Pancreas (tissue), 10 donors: ENCODE measurements around the gene DUS1L. TPM values are rescaled to one million over a fixed set of nuclear protein-coding genes. Genes with fewer than 3 reads are reported as not detected.
A peak's percentile ranks its signal among the peaks of the same experiment; 100 is the strongest.

Experiments
- ATAC-seq, 4 donors: fragments of 200-7000 bp; cut with Tn5 transposase; one replicate each; pipeline versions ENCODE4 v1.8.0 to v1.9.1; 2020; ENCODE audit warnings: mild to moderate bottlenecking in 4 of 4, moderate library complexity in 4 of 4
- DNase-seq, 6 donors: peaks; one replicate each; pipeline ENCODE4 v3.0.0-alpha.2; 2020
- FAIRE-seq: peaks from 2 replicates; lab custom pipeline; 2012; peaks lifted over from hg19 to GRCh38; lab: Jason Lieb, UNC
- H3K27ac ChIP-seq, 4 donors: fragments of 200-600 bp; sonication (generic); 1 replicate in 3 of 4; 2 replicates in 1 of 4; pipeline versions ENCODE4 v1.5.0 to v1.8.0; 2020
- H3K27me3 ChIP-seq, 4 donors: fragments of 200-600 bp; one replicate each; pipeline ENCODE4 v1.8.0; 2021
- H3K36me3 ChIP-seq, 3 donors: fragments of 200-600 bp; sonication (generic) in 1 of 3; one replicate each; pipeline versions ENCODE4 v1.5.0 to v1.8.0; 2020 to 2021
- H3K4me1 ChIP-seq, 3 donors: fragments of 200-600 bp; one replicate each; pipeline ENCODE4 v1.8.0; 2021
- H3K4me3 ChIP-seq, 4 donors: fragments of 200-600 bp; sonication (generic) in 2 of 4; one replicate each; pipeline versions ENCODE4 v1.5.0 to v1.8.0; 2020 to 2021
- H3K9me3 ChIP-seq, 4 donors: fragments of 200-600 bp; one replicate each; pipeline ENCODE4 v1.8.0; 2021
- WGBS, 2 donors: extraction: QIAGEN DNeasy Blood & Tissue Kit; methylation state at CpG; one replicate each; pipeline ENCODE4 v1.1.7; 2013; 5-methylcytosine and 5-hydroxymethylcytosine counted together
- intact Hi-C, 3 donors: fragments of 100-400 bp; cut with DNase I; formaldehyde crosslinking; loops; one replicate each; pipeline versions ENCODE4 v1.11.1 to v1.14.2; 2022
- polyA plus RNA-seq, 2 donors: library from polyadenylated mRNA; stranded (reverse); fragments of 200-250 nt; gene quantifications; one replicate each; pipeline ENCODE4 v1.2.3, GENCODE V29; 2013
- total RNA-seq, 6 donors: library from RNA; stranded (reverse); fragmentation: NEBNext Ultra II Directional in 4 of 6; extraction: Animal tissue kit (Norgen Biotek cat#: 25700) in 4 of 6; gene quantifications; one replicate each; pipeline versions ENCODE4 v1.2.1 to v1.2.4, GENCODE V29; 2021 to 2023
- TF ChIP-seq, protein P1 (sequence below), 4 donors: fragments of 200-600 bp; sonication (generic) in 3 of 4; IDR thresholded peaks; one replicate each; pipeline versions ENCODE4 v1.5.0 to v1.8.0; 2021; ENCODE audit warnings: antibody characterized with exemption in 4 of 4
- donor health status: healthy with polysubstance abuse.
- donor health status: DM: no; HTN: no; CAD: no; lungs with moderate emphysema.
- donor health status: DM: no; HTN: no; CAD: no.
- donor health status: control.
- donor health status: control.
- donor health status: Bipolar disorder and iron deficiency.
- donor health status: DM: yes; HTN: yes; CAD: no.
- donor health status: DM: no; HTN: no; CAD: no.
- donor health status: DM: no; HTN: no; CAD: no.
- donor health status: DM: yes; HTN: yes; CAD: no.

DUS1L gene
- total and polyA plus RNA-seq, 8 donors: 56.0 to 186 (median 72.8) TPM

DNA sequence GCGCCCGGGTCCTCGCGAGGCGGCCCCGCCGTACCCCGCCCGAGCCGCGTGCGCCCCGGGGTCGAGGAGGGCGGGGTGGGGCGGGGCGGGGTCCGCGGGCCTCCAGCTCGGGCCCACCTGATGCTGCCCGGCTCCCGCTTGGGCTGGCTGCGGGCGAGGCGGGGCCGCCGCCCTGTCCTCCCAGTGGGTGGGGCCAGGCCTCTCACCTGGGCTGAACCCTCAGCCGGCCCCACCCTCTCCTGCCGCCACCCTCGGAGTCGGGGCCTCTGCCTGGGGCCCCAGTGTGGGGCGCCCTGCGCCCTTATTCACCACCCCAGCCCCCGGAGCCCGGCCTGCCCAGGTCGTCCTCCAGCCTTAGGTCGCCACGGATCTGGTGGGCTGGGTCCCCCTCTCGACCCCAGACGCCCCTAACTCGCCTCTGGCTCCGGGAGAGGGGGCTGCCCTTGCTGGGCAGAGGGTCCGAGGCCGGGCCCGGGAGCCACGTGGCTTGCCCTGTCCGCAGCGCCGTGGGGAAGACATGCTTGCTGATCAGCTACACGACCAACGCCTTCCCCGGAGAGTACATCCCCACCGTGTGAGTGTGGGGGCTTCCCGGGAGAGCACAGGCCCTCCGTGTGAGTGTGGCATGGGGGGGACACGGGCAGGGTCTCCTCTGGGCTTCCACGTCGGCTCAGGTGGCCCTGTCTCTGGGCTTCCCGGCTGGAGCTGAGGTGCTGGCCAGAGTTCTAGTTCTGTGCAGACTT is 33.5 kb downstream of the DUS1L start:
- H3K9me3 ChIP-seq: no peaks in the 10 kb centered on the region
- TF ChIP-seq, protein P1, sequence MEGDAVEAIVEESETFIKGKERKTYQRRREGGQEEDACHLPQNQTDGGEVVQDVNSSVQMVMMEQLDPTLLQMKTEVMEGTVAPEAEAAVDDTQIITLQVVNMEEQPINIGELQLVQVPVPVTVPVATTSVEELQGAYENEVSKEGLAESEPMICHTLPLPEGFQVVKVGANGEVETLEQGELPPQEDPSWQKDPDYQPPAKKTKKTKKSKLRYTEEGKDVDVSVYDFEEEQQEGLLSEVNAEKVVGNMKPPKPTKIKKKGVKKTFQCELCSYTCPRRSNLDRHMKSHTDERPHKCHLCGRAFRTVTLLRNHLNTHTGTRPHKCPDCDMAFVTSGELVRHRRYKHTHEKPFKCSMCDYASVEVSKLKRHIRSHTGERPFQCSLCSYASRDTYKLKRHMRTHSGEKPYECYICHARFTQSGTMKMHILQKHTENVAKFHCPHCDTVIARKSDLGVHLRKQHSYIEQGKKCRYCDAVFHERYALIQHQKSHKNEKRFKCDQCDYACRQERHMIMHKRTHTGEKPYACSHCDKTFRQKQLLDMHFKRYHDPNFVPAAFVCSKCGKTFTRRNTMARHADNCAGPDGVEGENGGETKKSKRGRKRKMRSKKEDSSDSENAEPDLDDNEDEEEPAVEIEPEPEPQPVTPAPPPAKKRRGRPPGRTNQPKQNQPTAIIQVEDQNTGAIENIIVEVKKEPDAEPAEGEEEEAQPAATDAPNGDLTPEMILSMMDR (IDR thresholded peaks at IDR 0.05): no peak
- FAIRE-seq: no peak
- H3K36me3 ChIP-seq: no peaks in the 10 kb centered on the region
- peaks cover 4 to 13% (median 5%) of the 10 kb centered on the region in 3 donors for H3K4me1 ChIP-seq
- WGBS, 2 donors: 11 to 20% methylated on average over 27 to 59 of the region's 59 CpGs
- H3K27ac ChIP-seq: no peak overlapping the region
- DNase-seq: peak in 3 of 6 donors; percentile 61 to 82 (median 79)
- intact Hi-C loops: no loop called here
- peak overlapping the region in 3 of 4 donors; percentile 12 to 46 (median 42) for H3K4me3 ChIP-seq
- ATAC-seq: peak; percentile 30 to 65 (median 50)
- H3K27me3 ChIP-seq: no peaks in the 10 kb centered on the region

GRCh38 chr17:82031303-82031884 is 34.2 kb downstream of the DUS1L start, which contains the start of gene RAC3:
TSS of gene RAC3 (plus strand) at chr17:82031678. CDS start at chr17:82031762, 84 bp downstream.
- H3K9me3 ChIP-seq: no peaks in the 10 kb centered on the region
- no peak within 1 kb of the TSS for H3K27ac ChIP-seq
- H3K36me3 ChIP-seq: no peaks in the 10 kb centered on the region
- peak within 1 kb of the TSS; percentile 15 to 58 (median 32) for H3K4me3 ChIP-seq
- 0 to 1% methylated on average over 16 to 96 of the region's 96 CpGs for WGBS, 2 donors
- no peaks in the 10 kb centered on the region for H3K27me3 ChIP-seq
- intact Hi-C loops: no loop called here
- ATAC-seq: peak in 3 of 4 donors; percentile 3 to 33 (median 7)
- peaks cover 4 to 9% (median 5%) of the 10 kb centered on the region in 3 donors for H3K4me1 ChIP-seq
- TF ChIP-seq, protein P1 (IDR thresholded peaks at IDR 0.05): no peak
- no peak for FAIRE-seq
- peak in 1 of 6 donors; percentile 42 for DNase-seq

- Histone ChIP-seq H3K36me3 (no peaks in the 10 kb centered on the region), H3K4me1 (peaks cover 4 to 5% (median 4%) of the 10 kb centered on the region in 3 donors), H3K4me3 (peak overlapping the region; percentile 15 to 58 (median 32)), H3K27me3 (no peaks in the 10 kb centered on the region), H3K27ac (no peak overlapping the region), H3K9me3 (no peaks in the 10 kb centered on the region)
- intact Hi-C loops: no loop called here
- 1 to 3% methylated on average over 61 to 94 of the region's 94 CpGs for WGBS, 2 donors
- DNase-seq (peak; percentile 73 to 96 (median 90)), FAIRE-seq (no peak), ATAC-seq (peak; percentile 85 to 94 (median 92))
- TF ChIP-seq, protein P1 (IDR thresholded peaks at IDR 0.05): peak; percentile 87 to 95 (median 92)
These were observed 34.9 kb downstream of the DUS1L start for GRCh38 chr17:82030470-82031302.

DNA sequence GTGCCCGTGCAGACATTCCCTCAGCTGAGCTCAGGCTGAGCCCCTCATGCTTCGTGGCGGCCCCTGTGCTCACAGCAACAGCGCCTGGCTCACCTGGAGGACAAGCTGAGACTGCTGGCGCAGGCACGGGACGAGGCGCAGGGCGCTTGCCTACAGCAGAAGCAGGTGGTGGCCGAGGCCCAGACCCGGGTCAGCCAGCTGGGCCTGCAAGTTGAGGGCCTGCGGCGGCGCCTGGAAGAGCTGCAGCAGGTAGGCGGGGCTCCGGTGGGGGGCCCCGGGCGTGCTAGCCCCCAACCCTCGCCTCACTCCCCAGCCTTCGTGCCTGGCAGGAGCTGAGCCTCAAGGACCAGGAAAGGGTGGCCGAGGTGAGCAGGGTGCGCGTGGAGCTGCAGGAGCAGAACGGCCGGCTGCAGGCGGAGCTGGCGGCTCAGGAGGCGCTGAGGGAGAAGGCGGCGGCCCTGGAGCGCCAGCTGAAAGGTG is 35.6 kb downstream of the DUS1L start:
- peaks cover 4 to 5% (median 4%) of the 10 kb centered on the region in 3 donors for H3K4me1 ChIP-seq
- no peak for DNase-seq
- no peaks in the 10 kb centered on the region for H3K36me3 ChIP-seq
- 60 to 66% methylated on average over 26 to 31 of the region's 31 CpGs for WGBS, 2 donors
- H3K27me3 ChIP-seq: no peaks in the 10 kb centered on the region
- no peaks in the 10 kb centered on the region for H3K9me3 ChIP-seq
- intact Hi-C loops: loop anchor here (5.0 to 10.0 kb wide), 2 partner anchors 125 to 127 kb away; no protein-coding TSS in a partner anchor
- peak in 3 of 4 donors; percentile 2 to 20 (median 13) for ATAC-seq
- no peak overlapping the region for H3K27ac ChIP-seq
- no peak for FAIRE-seq
- TF ChIP-seq, protein P1 (IDR thresholded peaks at IDR 0.05): no peak
- H3K4me3 ChIP-seq: no peak overlapping the region
